Measurements from ENCODE around the gene KANK2. TPM values are rescaled to one million over a fixed set of nuclear protein-coding genes. Genes with fewer than 3 reads are reported as not detected.

The KANK2 gene
- total and polyA plus RNA-seq, 8 donors: 19.0 to 48.7 (median 28.7) TPM

- peak; percentile 33 to 46 (median 44) for ATAC-seq
- peak overlapping the region; percentile 53 to 61 (median 55) for H3K4me3 ChIP-seq
- H3K36me3 ChIP-seq: peaks cover 0 to 14% (median 10%) of the 10 kb centered on the region in 3 donors
- DNase-seq: peak in 5 of 6 donors; percentile 42 to 84 (median 75)
- 14 to 29% methylated on average over 27 to 47 of the region's 47 CpGs for WGBS, 2 donors
- H3K9me3 ChIP-seq: no peaks in the 10 kb centered on the region
- no peaks in the 10 kb centered on the region for H3K27me3 ChIP-seq
- TF ChIP-seq, protein P1, sequence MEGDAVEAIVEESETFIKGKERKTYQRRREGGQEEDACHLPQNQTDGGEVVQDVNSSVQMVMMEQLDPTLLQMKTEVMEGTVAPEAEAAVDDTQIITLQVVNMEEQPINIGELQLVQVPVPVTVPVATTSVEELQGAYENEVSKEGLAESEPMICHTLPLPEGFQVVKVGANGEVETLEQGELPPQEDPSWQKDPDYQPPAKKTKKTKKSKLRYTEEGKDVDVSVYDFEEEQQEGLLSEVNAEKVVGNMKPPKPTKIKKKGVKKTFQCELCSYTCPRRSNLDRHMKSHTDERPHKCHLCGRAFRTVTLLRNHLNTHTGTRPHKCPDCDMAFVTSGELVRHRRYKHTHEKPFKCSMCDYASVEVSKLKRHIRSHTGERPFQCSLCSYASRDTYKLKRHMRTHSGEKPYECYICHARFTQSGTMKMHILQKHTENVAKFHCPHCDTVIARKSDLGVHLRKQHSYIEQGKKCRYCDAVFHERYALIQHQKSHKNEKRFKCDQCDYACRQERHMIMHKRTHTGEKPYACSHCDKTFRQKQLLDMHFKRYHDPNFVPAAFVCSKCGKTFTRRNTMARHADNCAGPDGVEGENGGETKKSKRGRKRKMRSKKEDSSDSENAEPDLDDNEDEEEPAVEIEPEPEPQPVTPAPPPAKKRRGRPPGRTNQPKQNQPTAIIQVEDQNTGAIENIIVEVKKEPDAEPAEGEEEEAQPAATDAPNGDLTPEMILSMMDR (IDR thresholded peaks at IDR 0.05): no peak
- no peak for FAIRE-seq
- H3K4me1 ChIP-seq: peaks cover 0 to 5% (median 0%) of the 10 kb centered on the region in 3 donors
- intact Hi-C loops (cut with DNase I): no loop called here
- peak overlapping the region; percentile 60 to 86 (median 76) for H3K27ac ChIP-seq
Observed at GRCh38 chr19:11196406-11197287, 698 bp downstream of the KANK2 start.

GRCh38 chr19:11195681-11196080 is 1.7 kb downstream of the KANK2 start:
- ATAC-seq: no peak
- H3K4me1 ChIP-seq: peaks cover 0 to 5% (median 0%) of the 10 kb centered on the region in 3 donors
- no peaks in the 10 kb centered on the region for H3K9me3 ChIP-seq
- TF ChIP-seq, protein P1 (IDR thresholded peaks at IDR 0.05): no peak
- intact Hi-C loops (cut with DNase I): no loop called here
- H3K4me3 ChIP-seq: peak overlapping the region in 1 of 4 donors; percentile 12
- H3K36me3 ChIP-seq: peaks cover 0 to 18% (median 10%) of the 10 kb centered on the region in 3 donors
- no peak for DNase-seq
- H3K27ac ChIP-seq: no peak overlapping the region
- no peak for FAIRE-seq
- WGBS, 2 donors: 77 to 83% methylated on average over 12 of the region's 12 CpGs
- H3K27me3 ChIP-seq: no peaks in the 10 kb centered on the region

DNA sequence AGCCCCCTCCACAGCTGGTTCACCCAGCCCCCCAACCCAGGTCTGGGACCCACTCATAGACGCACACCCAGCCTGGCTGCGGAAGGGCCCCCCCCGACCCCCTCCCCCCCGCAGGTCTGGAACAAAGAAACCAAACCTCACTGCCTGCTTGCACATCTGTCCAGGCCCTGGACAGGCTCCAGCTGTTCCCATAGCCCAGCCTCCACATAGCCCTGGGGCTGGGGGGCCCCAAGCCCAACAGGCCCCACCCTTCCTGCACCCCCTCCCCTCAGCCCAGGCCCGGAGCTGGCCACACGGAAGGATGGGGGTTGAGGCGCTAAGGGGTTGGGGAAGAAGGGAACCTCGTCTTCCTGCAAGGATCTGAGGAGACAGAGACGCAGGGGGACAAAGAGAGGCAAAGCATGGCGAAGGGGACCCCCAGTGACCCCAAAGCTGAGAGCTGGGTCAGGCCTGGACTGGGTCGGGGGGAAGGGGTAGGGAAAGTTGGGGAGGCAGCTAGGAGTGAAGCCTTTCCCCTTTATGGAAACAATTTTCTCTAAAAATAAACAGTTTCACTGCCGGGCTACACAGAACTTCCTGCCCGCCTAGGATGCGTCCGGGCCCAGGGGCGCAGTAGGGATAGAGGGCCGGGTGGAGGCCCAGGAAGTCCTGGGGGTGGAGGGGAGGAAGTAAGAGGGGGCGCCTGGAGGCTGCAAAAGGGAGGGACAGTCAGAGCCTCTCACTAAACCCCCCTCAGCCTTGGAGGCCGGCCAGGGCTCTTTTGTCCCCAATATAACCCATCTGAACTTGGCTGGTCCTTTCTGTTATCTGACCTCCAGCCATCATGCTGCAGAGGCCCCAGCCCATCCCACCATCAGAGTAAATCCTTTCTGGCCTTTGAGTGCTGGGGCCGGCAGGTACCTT is 2.4 kb downstream of the KANK2 start:
- intact Hi-C loops (cut with DNase I): no loop called here
- ATAC-seq (no peak), DNase-seq (peak in 2 of 6 donors; percentile 40 to 66), FAIRE-seq (no peak)
- TF ChIP-seq, protein P1 (IDR thresholded peaks at IDR 0.05): no peak
- WGBS, 2 donors: 50 to 51% methylated on average over 19 of the region's 20 CpGs
- Histone ChIP-seq H3K36me3 (peaks cover 0 to 18% (median 10%) of the 10 kb centered on the region in 3 donors), H3K4me1 (peaks cover 0 to 5% (median 5%) of the 10 kb centered on the region in 3 donors), H3K4me3 (peak overlapping the region in 1 of 4 donors; percentile 12), H3K27me3 (no peaks in the 10 kb centered on the region), H3K9me3 (no peaks in the 10 kb centered on the region), H3K27ac (no peak overlapping the region)

DNA sequence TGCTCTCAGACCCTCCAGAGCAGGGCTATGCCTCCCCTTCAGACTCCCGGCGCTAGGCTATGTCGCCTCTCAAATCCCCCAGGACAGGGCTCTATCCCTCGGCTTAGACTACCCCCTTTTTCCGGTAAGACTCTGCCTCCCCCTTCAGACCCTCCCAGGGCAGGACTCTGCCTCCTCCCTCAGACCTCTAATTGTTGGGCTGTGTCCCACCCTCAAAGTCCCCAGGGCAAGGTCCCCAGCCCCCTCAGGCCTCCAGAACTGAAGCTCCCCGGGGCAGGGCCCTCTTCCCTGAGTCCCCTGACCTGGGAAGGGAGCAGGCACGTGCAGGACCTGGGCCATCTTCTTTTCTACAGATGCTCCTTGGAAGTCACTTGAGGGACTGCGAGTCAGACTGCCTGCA is 3.2 kb downstream of the KANK2 start:
- H3K9me3 ChIP-seq: no peaks in the 10 kb centered on the region
- no peak overlapping the region for H3K4me3 ChIP-seq
- FAIRE-seq (no peak), ATAC-seq (no peak), DNase-seq (no peak)
- TF ChIP-seq, protein P1 (IDR thresholded peaks at IDR 0.05): no peak
- H3K27ac ChIP-seq: no peak overlapping the region
- H3K36me3 ChIP-seq: peaks cover 0 to 18% (median 10%) of the 10 kb centered on the region in 3 donors
- peaks cover 0 to 10% (median 5%) of the 10 kb centered on the region in 3 donors for H3K4me1 ChIP-seq
- intact Hi-C loops (cut with DNase I): no loop called here
- WGBS, 2 donors: 91 to 95% methylated on average over 8 of the region's 8 CpGs
- no peaks in the 10 kb centered on the region for H3K27me3 ChIP-seq

Measured in pancreas (tissue), 10 donors.